ENCODE measurements around the gene TPRG1.

- no peak for TF ChIP-seq CTCF (IDR thresholded peaks at IDR 0.05)
- TF ChIP-seq EZH2 (IDR thresholded peaks at IDR 0.05; ENCODE audit: borderline replicate concordance, insufficient read depth, low read depth, low read length, poor library complexity, severe bottlenecking) = no peak
Measured at GRCh38 chr3:189167027-189167766, 4.6 kb upstream of the TPRG1 start.

Measured in B cell (primary cell).